SU-DHL-6 (cell line): ENCODE data around the gene HBG2.

Source experiments
- CTCF ChIP-seq: fragments of 200-600 bp; sonication (generic); IDR thresholded peaks from one replicate; pipeline ENCODE4 v1.5.1; 2017; ENCODE audit warnings: antibody characterized with exemption, mild to moderate bottlenecking, low read length, moderate library complexity; ENCODE audit not compliant: insufficient read depth, poor library complexity, severe bottlenecking
- EZH2phosphoT487 ChIP-seq: fragments of 200-600 bp; sonication (generic), shearing (Covaris generic); conservative IDR thresholded peaks from 2 replicates; pipeline ENCODE4 v1.6.1; 2018; ENCODE audit warnings: mild to moderate bottlenecking, antibody characterized with exemption, low read length, moderate library complexity, mixed read lengths

- TF ChIP-seq CTCF (no peak), EZH2phosphoT487 (no peak)
Measured at GRCh38 chr11:5233307-5233706, 21.3 kb downstream of the HBG2 start.
